GM23338 (cell line): Measurements from ENCODE around the gene CEBPE.

Experiments used
- CTCF ChIP-seq, 2 experiments: fragments of 200-600 bp in 1 of 2; sonication (generic) in 1 of 2; conservative IDR thresholded peaks; 2 replicates each; pipeline versions ENCODE4 v1.5.1 to v1.6.1; 2016 to 2017; ENCODE audit warnings: antibody characterized with exemption in 2 of 2, low read depth in 2 of 2, mild to moderate bottlenecking in 2 of 2, moderate library complexity in 1 of 2
- POLR2AphosphoS5 ChIP-seq: IDR thresholded peaks from 2 replicates; pipeline ENCODE4 v1.6.1; 2016; ENCODE audit warnings: antibody characterized with exemption, low read depth

GRCh38 chr14:23137192-23137812, 18.2 kb upstream of the CEBPE start:
- TF ChIP-seq CTCF (conservative IDR thresholded peaks at IDR 0.05; ENCODE audit: low read depth in 2 of 2): no peak
- no peak for TF ChIP-seq POLR2AphosphoS5
